Measurements from ENCODE around the gene PLSCR3.
"Not testable (repeated sequence)": the region's sequence is repeated elsewhere in the genome, so short reads cannot be mapped to it uniquely, and the experiment has no call there.

The PLSCR3 gene

DNA sequence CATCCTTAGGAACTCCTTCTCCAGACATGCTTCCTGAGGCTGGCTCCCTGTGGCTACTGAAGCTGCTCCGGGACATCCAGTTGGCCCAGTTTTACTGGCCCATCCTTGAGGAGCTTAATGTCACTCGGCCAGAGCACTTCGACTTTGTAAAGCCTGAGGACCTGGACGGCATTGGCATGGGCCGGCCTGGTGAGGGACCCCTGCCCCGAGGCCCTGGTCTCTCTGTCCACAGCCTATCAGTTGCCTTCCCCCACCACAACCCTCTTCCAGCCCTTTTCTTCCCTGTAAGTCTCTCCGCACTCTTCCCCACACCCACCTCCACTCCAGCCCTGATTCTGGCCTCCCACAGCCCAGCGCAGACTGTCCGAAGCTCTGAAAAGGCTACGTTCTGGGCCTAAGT, 11.4 kb downstream of the PLSCR3 start:
- H3K4me3 ChIP-seq (ENCODE audit: low read depth, low read length): no peak overlapping the region

DNA sequence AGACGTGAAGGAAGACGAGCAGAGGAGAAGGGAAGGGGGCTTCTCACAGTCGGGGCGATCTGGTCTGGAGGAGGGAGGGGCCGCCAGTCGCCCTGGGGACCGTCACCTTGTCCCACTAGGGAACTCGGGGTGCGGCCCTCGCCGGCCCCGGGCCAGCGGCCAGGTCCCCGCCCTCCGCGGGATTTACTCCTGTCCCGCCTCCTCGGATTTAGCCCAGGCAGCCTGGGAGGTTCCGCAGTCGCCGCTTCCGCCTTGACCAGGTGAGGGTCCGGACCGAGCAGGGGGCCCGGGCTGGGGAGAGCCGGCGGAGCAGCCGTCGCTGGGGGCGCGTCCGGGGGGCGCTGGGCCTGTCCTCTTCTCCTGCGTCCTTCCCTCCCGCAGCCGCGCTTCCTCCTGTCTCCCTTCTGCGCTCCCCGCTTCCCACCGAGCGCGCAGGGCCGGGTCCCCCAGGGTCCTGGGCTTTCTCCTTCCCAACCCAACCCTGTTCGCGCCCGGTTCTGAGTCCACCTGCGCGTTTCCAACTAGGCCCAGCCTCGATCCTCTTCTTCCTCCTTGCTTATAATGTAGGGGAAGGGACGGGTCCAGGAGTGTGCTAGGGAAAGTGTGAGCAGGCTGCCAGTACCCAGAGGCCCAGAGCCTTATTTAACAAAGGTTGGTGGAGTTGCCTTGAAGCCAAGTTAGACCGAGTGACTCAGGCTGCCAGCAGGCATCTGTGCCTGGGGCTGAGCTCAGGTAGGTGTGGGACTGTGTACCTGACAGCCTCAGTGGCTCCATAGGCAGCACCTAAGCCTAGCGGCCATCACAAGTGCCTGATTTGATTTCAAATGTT, 13.3 kb downstream of the PLSCR3 start, which contains the start of gene TNK1:
TNK1 (plus strand) TSS at position 235 of the 829 bp plus-strand sequence. CDS start 1,838 bp downstream, outside the sequence.
- H3K4me3 ChIP-seq (ENCODE audit: low read depth, low read length): peak within 1 kb of the TSS; percentile 50

GRCh38 chr17:7380321-7380720, 14.0 kb downstream of the PLSCR3 start:
- H3K4me3 ChIP-seq (ENCODE audit: low read depth, low read length): no peak overlapping the region

DNA sequence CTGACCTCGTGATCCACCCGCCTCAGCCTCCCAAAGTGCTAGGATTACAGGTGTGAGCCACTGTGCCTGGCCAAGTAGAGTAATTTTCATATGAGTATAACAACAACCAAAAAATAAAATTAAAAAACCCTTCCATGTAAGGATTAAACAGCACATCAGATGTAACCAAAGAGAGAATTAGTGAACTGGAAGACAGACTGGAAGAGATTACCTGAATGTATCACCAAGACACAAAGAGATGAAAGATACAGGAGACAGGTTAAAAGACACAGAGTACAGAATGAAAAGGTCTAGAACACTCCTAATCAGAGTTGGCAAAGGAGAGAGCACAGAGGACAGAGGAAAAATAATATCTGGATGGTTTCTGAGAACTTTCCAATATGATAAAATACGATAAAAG, 15.2 kb downstream of the PLSCR3 start:
- no peak overlapping the region for H3K4me3 ChIP-seq (ENCODE audit: low read depth, low read length)

- H3K4me3 ChIP-seq (ENCODE audit: low read depth, low read length): no peak overlapping the region
These were observed 20.0 kb downstream of the PLSCR3 start for GRCh38 chr17:7374353-7374752.

DNA sequence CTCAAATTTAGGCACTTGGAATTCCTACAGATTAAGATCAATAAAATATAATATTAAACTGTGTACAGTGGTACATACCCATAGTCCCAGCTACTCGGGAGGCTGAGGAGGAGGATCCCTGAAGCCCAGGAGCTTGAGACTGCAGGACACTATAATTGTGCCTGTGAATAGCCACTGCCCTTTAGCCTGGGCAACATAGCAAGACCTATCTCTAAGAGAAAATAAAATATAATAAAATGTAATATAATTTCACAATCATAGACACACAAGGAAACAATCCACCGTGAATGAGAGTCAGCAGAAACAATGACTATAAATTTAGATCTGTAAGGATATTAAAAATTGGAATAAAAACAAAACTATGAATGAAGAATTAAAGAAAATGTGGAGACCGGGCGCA, 23.5 kb downstream of the PLSCR3 start:
- no peak overlapping the region for H3K4me3 ChIP-seq (ENCODE audit: low read depth, low read length)

DNA sequence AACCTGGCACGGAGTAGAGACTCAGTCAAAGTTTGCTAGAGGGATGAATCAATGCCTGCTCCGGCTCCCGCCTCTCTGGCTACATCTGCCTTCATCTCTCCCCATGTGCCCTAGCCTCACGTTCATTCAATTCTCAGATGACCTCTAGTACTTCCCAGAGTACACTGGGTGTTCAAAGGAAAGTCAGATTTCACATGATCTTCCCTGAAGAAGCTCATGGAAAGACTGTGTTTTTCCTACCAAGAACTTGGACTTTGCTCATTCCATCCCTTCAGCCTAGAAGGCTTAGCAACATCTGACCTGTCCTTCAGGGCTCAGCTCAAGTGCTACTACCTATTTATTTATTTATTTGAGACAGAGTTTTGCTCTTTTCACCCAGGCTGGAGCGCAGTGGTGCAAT, 24.5 kb downstream of the PLSCR3 start:
- H3K4me3 ChIP-seq (ENCODE audit: low read depth, low read length): no peak overlapping the region

DNA sequence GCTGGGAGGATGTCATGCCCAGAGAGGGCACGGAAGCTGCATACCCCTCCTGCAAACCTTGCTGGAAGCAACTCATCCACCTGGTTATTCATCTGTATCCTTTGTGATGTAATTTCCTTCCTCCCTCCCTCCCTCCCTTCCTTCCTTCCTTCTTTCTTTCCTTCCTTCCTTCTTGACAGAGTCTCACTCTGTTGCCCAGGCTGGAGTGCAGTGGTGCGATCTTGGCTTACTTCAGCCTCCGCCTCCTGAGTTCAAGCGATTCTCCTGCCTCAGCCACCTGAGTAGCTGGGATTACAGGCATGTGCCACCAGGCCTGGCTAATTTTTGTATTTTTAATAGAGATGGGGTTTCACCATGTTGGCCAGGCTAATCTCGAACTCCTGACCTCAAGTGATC, 25.7 kb downstream of the PLSCR3 start:
- H3K4me3 ChIP-seq (ENCODE audit: low read depth, low read length): not testable (repeated sequence)

DNA sequence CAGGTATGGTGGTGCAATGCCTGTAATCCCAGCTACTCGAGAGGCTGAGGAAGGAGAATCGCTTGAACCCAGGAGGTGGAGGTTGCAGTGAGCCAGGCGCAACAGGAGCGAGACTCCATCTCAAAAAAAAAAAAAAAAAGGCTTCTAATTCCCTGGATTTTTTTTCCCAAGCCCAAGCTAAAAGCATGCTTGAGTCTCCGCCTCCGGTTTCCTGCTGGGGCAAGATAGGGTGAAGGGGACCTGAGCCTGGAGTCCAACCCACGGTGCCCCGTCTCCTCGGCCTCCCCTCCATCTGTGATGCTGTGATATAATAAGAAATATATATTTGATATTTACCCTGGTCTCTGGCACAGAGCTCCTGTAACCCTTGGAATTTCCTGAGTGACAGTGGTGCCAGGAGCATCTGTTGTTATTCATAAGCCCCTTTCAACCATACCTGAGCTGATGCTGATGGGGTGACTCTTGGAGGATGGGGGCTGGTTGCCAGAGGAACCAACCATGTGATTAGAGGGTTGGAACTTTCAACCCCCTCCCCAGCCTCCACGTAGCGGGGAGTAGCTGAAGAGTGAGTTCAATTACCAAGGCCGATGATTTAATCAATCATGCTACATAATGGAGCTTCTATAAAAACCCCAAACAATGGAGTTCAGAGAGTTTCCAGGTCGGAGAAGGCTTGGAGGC, 26.3 kb downstream of the PLSCR3 start:
- H3K4me3 ChIP-seq (ENCODE audit: low read depth, low read length): no peak overlapping the region

GRCh38 chr17:7367083-7367482, 27.2 kb downstream of the PLSCR3 start:
- no peak overlapping the region for H3K4me3 ChIP-seq (ENCODE audit: low read depth, low read length)

DNA sequence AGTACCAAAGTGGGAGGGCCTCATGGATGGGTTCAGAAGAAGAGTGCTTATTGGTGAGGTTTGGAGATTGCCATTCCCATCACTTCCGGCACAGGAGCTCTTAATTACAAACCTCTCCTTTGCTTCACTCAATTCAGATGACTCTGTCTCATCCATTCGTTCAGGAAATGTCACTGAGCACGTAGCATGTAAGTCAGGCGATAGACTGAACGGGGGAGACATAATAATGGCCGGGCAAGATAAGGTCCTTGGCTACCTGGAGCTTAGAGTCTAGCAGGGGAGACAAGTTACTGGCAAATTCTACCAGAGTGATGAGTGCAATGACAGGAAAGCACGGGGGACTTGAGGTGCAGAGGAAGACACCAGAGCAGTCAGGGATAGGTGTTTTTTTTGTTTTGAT, 28.4 kb downstream of the PLSCR3 start:
- H3K4me3 ChIP-seq (ENCODE audit: low read depth, low read length): not testable (repeated sequence)

DNA sequence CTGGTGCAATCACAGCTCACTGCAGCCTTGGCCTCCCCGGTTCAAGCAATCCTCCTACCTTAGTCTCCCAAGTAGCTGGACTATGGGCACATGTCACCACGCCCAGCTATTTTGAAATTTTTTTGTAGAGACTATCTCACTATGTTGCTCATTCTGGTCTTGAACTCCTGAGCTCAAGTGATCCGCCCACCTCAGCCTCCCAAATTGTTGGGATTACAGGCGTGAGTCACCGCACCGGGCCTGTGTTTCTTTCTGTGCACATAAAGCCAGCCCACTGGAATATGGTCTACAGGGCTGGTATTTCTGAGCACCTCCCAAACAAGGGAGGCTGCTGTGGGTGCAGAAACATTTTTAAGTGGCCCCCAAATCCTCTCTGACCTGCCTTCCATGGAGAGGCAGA, 31.0 kb downstream of the PLSCR3 start:
- H3K4me3 ChIP-seq (ENCODE audit: low read depth, low read length): no peak overlapping the region

DNA sequence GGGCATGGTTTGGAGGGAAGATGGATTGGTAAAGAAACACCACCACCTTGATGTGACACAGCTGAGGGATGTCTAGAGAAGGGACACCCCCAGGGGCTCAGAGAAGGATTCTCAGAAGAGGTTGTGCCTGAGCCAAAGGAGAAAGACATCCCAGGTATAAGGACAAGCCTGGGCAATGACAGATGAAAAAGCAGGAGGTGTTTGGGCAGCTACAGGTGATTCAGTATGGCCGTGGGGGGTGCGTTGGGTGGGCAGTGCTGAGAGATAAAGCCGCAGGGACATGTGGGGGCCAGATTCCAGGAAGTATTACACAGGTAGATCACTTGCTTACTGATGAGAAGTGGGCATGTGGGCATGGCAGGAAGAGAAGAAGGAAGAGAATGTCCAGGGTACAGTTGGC, 32.4 kb downstream of the PLSCR3 start:
- no peak overlapping the region for H3K4me3 ChIP-seq (ENCODE audit: low read depth, low read length)

DNA sequence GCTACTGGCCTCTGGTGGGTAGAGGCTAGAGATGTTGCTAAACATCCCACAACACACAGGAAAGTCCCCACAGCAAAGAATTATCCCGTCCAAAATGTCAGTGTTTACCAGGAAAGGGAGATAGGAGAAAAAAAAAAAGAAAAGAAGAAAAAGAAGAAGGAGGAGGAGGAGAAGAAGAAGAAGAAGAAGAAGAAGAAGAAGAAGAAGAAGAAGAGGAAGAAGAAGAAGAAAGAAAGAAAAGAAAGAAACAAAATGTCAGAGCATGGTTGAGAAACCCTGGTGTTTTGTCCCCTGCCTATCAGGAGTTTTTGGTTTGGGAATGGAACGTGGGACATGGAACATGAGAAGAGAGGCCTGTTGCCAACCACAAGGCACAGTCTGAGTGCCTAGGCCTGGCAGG, 36.9 kb downstream of the PLSCR3 start:
- H3K4me3 ChIP-seq (ENCODE audit: low read depth, low read length): no peak overlapping the region

DNA sequence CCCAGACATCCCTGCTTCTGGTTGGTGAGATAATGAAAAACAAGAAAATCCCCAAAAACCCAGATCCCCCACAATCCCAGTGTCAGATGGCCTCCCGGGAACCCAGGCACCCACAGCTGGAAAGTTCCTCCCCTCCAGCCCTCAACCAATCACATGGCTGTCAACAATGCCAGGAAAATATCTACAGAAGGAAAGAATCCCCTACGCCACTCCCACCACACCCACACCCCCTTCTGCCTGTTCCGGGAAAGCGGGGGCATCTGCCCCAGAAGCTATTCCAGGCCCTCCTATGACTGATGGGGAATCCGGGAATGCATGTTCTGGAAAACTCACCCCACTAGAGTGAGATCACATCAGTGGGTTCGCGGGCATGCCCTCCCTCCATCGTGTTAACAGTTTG, 37.6 kb downstream of the PLSCR3 start:
- H3K4me3 ChIP-seq (ENCODE audit: low read depth, low read length): no peak overlapping the region

- H3K4me3 ChIP-seq (ENCODE audit: low read depth, low read length): no peak overlapping the region
These were observed 38.2 kb downstream of the PLSCR3 start for GRCh38 chr17:7356072-7356549.

GRCh38 chr17:7355573-7355972, 38.8 kb downstream of the PLSCR3 start:
- H3K4me3 ChIP-seq (ENCODE audit: low read depth, low read length): no peak overlapping the region

GRCh38 chr17:7355053-7355452, 39.3 kb downstream of the PLSCR3 start, which contains the start of gene TMEM95:
Gene TMEM95 (plus strand): TSS chr17:7355156. CDS start chr17:7355205, 49 bp downstream.
- no peak within 1 kb of the TSS for H3K4me3 ChIP-seq (ENCODE audit: low read depth, low read length)

- H3K4me3 ChIP-seq (ENCODE audit: low read depth, low read length): no peak overlapping the region
These were observed 40.0 kb downstream of the PLSCR3 start for GRCh38 chr17:7354262-7354843.

GRCh38 chr17:7352910-7353635, 41.3 kb downstream of the PLSCR3 start:
- H3K4me3 ChIP-seq (ENCODE audit: low read depth, low read length): no peak overlapping the region

DNA sequence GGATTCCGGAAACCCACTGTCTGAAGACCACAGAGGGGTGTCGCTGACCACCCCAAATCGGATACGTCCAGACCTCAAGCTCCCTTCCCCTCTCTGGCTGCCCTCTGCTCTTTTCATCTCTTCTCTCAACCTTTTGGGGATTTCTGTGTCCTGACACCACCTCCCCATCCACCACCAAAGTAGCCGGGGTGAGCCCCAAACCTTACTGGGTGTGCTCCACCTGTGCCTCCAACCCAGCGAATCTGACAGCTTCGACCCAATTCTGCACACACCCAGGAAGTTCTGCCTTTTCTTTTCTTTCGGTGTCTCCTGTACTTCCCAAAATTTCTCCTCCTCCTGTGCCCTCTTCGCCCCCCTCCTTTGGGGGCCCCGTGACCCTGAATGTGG, 41.8 kb downstream of the PLSCR3 start:
- H3K4me3 ChIP-seq (ENCODE audit: low read depth, low read length): peak overlapping the region; percentile 49
